Left colon (tissue), 2 donors: ENCODE measurements around the gene HEPN1. TPM values are rescaled to one million over a fixed set of nuclear protein-coding genes. Genes with fewer than 3 reads are reported as not detected.

Experiments
- ATAC-seq: fragments of 200-7000 bp; cut with Tn5 transposase; one replicate; pipeline ENCODE4 v1.9.1; 2020; ENCODE audit warnings: mild to moderate bottlenecking, moderate library complexity
- DNase-seq, 2 donors: peaks; one replicate each; pipeline ENCODE4 v3.0.0-alpha.2; 2020
- intact Hi-C, 2 donors: fragments of 100-400 bp; cut with DNase I in 1 of 2; cut with micrococcal nuclease in 1 of 2; formaldehyde crosslinking; loops; one replicate each; pipeline versions ENCODE4 v1.11.2 to v1.14.0; 2022; cut with DNase I, micrococcal nuclease
- long read RNA-seq: library from polyadenylated mRNA; unstranded; transcript quantifications from one replicate; pipeline ENCODE4 v2.0.0, GENCODE V29; 2021
- total RNA-seq, 2 donors: library from RNA; stranded (reverse); fragmentation: NEBNext Ultra II Directional; extraction: Animal tissue kit (Norgen Biotek cat#: 25700); gene quantifications; one replicate each; pipeline ENCODE4 v1.2.1, GENCODE V29; 2021
- donor health status: DM: no; HTN: no; CAD: no.
- donor health status: DM: yes; HTN: yes; CAD: no.

HEPN1 gene
- total RNA-seq = not detected
- long read RNA-seq, partial matches to known transcripts = 0 of 1 reads
- long read RNA-seq, other reads (novel, unspliced or antisense) = 0 of 1 reads

DNA sequence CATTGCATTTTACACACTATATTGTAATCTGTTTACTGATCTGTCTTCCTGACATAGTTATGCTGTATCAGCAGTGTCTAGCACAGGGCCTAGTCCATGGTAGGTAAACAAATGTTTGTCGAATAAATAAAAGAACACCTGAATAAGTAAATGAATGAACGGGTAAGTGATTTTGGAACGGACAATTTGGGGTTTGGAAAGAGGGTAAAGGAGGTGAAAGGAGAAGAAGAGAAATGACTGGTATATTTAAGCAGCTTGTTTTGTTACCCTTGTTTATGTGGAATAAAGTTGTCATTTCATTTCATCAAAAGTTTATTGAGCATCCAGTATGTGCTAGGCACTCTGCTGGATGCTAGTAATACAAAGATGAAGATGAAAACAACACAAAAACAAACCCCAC, at the start of gene HEPN1:
TSS of gene HEPN1 (plus strand) at position 301 of the 400 bp plus-strand sequence.
- no peak for ATAC-seq
- DNase-seq = no peak
- intact Hi-C loops = no loop called here

GRCh38 chr11:124869331-124869730, 49.7 kb upstream of the HEPN1 start:
- ATAC-seq (no peak), DNase-seq (no peak)
- intact Hi-C loops = no loop called here

DNA sequence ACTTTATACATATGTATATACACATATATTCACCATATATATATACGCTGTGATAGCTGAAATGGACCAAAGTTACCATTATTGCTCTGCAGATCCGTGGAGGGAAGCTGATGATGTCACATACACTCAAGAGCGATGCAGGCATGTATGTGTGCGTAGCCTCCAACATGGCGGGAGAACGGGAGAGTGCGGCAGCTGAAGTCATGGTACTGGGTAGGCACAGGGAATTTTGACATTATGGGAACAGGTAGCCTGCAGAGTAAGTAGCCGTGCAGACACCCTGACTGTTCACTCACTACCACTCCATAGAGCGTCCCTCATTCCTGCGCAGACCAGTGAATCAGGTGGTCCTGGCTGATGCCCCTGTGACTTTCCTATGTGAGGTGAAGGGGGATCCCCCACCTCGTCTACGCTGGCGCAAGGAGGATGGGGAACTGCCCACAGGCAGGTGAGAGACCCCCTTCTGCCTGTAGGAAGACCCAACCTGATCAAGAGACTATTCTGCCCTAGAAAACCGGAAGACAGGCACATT, 49.1 kb upstream of the HEPN1 start:
- ATAC-seq = no peak
- intact Hi-C loops = no loop called here
- DNase-seq = no peak

- no peak for ATAC-seq
- DNase-seq = no peak
- intact Hi-C loops = no loop called here
Measured at GRCh38 chr11:124870430-124870829, 48.6 kb upstream of the HEPN1 start.

DNA sequence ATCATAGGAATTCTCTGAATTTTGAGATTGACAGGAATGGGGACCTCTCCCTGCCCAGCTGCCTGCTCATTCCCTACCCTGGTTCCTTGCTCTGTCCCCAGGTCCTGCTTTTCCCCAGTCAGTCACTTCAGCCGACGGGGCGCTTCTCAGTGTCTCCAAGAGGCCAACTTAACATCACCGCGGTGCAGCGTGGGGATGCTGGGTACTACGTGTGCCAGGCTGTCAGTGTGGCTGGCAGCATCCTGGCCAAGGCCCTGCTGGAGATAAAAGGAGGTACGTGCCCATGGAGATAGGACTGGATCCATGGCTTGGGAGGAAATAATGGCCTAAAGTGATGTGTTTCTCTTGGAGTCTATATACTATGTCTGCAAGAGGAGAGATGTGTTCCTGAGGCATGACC, 46.8 kb upstream of the HEPN1 start:
- intact Hi-C loops = no loop called here
- DNase-seq = no peak
- no peak for ATAC-seq

DNA sequence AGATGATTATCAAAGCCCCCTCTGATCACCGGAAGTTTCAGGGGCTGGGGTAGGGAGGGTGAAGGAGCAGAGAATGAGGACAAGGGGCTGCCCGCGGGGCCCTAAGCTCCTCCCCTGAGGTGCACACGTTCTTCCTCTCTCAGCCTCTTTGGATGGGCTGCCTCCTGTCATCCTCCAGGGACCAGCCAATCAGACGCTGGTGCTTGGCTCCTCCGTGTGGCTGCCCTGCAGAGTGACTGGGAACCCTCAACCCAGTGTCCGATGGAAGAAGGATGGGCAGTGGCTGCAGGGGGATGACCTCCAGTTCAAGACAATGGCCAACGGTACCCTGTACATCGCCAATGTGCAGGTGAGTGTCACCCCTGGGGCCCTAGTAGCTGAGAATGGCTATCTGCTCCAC, 46.3 kb upstream of the HEPN1 start:
- intact Hi-C loops = no loop called here
- DNase-seq (no peak), ATAC-seq (no peak)

DNA sequence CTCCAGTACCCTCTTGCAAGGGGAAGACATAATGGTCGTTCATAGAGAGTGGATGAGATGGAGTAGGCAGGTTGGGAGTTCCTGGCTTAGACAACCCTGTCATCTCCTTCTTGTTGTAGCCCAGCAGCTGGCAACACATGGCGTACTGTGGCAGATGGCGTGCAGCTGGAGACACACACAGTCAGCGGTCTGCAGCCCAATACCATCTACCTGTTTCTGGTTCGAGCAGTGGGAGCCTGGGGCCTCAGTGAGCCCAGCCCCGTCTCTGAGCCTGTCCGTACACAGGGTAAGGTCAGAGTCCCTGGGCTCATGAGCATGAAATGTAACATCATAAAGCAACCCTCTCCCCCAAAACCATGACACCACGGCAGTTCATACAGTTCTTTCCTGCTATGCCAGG, 45.1 kb upstream of the HEPN1 start:
- intact Hi-C loops = no loop called here
- DNase-seq (no peak), ATAC-seq (no peak)

GRCh38 chr11:124874571-124875255, 44.3 kb upstream of the HEPN1 start:
- ATAC-seq (no peak), DNase-seq (no peak)
- intact Hi-C loops = no loop called here

DNA sequence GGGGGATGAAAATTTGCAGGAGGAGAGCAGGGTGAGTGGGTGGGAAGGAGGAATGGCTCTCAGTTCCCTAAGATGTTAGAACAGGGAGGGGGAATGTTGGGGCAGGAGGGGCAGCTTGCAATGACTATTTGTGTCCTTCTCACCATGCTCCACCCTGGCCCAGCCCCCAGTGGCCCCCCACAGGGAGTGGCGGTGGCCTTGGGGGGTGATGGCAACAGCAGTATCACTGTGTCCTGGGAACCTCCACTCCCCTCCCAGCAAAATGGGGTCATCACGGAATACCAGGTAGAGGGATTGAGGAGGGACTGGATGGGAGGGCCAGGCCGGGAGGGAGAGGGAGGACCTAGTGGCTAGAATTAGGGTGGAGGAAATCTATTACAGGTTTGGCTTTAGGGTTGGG, 43.6 kb upstream of the HEPN1 start:
- ATAC-seq (no peak), DNase-seq (no peak)
- intact Hi-C loops = no loop called here

DNA sequence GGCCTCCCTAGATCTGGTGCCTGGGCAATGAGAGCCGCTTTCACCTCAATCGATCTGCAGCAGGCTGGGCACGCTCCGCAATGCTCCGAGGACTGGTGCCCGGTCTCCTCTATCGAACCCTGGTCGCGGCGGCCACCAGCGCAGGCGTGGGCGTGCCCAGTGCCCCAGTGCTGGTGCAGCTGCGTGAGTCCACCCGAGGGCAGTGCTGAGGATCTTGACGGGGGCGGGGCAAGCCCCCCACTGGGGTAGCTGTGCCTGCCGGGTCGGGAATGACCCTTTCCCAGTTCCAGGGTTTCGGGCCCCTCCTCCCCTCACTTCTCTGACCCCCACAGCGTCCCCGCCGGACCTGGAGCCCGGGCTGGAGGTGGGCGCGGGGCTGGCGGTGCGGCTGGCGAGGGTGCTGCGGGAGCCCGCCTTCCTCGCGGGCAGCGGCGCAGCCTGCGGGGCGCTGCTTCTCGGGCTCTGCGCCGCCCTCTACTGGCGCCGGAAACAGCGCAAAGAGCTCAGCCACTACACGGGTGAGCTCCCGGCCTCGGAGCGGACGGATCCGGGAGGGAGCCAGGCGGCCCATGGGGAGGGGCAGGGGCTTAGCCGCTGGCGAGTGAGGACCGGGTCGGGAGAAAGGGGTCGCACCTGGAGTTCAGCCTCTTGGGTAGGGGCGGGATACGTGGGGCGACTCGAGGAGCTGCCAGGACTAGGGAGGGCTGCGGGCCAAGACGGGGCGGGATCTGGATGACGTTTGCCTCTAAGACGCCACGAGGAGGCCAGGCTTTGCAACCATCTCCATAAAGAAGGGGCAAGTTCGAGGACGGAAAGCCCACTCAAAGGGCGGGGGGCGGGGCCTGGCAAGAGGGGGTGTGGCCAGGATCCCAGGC, 42.9 kb upstream of the HEPN1 start:
- intact Hi-C loops = no loop called here
- ATAC-seq = peak; percentile 94
- DNase-seq = peak; percentile 88 to 90

DNA sequence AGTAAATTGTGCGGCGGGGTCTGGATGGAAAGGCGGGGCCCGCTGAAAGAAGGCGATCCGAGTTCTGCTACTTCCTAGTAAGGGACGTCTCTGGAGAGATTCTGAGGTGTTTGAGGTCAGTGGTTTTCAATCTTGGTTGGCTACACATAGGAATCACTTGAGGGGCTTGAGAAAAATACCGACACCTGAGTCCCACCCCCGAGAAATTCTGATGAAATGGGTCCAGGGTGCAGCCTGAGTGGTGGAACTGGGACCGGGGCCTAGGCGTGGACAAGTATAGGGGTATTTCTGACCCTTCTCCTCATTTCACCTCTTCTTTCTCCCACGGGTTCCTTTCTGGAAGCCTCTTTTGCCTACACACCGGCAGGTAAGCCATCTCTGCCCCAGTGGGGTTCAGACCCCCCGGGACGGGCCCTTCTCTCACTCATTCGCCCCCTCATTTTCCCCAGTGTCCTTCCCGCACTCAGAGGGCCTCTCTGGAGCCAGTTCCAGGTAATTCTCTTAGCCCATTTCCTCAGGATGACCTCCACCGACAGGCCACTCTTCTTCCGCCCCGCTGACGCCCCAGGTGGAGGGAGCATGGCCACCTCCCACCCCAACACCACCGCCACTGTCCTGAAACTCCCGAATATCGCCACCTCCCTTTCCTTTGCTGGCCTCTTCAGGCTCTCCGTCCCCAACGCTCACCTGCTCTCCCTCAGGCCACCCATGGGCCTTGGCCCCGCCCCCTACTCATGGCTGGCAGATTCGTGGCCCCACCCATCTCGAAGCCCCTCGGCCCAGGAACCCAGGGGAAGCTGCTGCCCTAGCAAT, 42.0 kb upstream of the HEPN1 start:
- no peak for DNase-seq
- intact Hi-C loops = no loop called here
- ATAC-seq = no peak

GRCh38 chr11:124877631-124877909, 41.5 kb upstream of the HEPN1 start:
- intact Hi-C loops = no loop called here
- DNase-seq = no peak
- no peak for ATAC-seq

- intact Hi-C loops = no loop called here
- DNase-seq (no peak), ATAC-seq (no peak)
Measured at GRCh38 chr11:124877910-124878758, 40.9 kb upstream of the HEPN1 start.

DNA sequence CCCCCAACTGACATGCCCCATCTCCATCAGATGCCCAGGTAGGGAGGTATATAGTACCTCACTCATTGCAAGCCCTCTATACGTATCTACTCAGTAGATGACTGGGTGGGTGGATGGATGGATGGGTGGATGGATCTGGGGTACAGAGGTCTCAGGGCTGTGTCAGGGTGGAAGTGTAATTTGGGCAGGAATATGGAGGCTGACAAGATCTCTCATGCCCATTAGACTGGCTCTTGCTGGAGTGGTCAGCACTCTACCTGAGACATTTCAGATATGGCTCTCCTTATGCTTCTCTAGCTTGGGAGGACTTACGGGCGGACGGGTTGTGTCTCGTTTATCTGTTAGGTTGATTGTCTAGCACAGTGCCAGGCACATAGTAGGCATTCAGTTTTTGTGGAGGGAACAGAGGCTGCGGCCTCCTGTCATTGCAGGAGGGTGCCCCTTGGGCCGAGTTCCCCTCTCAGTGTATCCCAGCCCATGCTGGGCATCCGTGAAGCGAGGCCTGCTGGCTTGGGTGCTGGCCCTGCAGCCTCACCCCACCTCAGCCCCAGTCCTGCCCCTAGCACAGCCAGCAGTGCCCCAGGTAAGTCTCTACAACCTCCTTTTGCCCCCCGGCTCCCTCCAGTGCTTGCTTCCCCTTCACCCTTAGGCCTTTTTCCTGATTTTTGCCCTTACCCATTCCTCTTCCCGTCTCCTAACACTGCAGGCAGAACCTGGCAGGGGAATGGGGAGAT, 40.1 kb upstream of the HEPN1 start:
- intact Hi-C loops = no loop called here
- DNase-seq = no peak

GRCh38 chr11:124879493-124880289, 39.4 kb upstream of the HEPN1 start:
- ATAC-seq = no peak
- intact Hi-C loops = no loop called here
- no peak for DNase-seq

More for the DNA sequence above, 40.1 kb upstream of the HEPN1 start:
- no peak for ATAC-seq

- ATAC-seq = no peak
- DNase-seq = no peak
- intact Hi-C loops = no loop called here
Measured at GRCh38 chr11:124880290-124880611, 38.8 kb upstream of the HEPN1 start.

GRCh38 chr11:124880958-124881357, 38.1 kb upstream of the HEPN1 start:
- intact Hi-C loops = no loop called here
- DNase-seq (no peak), ATAC-seq (no peak)
